Fibroblast of mammary gland (primary cell): ENCODE data around the gene UBR7.
"Not testable (repeated sequence)": the region's sequence is repeated elsewhere in the genome, so short reads cannot be mapped to it uniquely, and the experiment has no call there.

Experiments used
- DNase-seq: peaks from one replicate; pipeline ENCODE4 v3.0.0-alpha.2; 2010; ENCODE audit warnings: low read depth
- H3K4me3 ChIP-seq: 2 replicates; pipeline ENCODE4 v1.5.1; 2011; ENCODE audit warnings: low read depth, mild to moderate bottlenecking, low read length, moderate library complexity; ENCODE audit not compliant: control insufficient read depth
- TF ChIP-seq, protein P1 (sequence below): conservative IDR thresholded peaks from 2 replicates; pipeline ENCODE4 v1.5.1; 2011; ENCODE audit warnings: low read depth, low read length, inconsistent platforms; ENCODE audit not compliant: control insufficient read depth, insufficient read depth

Gene UBR7, protein sequence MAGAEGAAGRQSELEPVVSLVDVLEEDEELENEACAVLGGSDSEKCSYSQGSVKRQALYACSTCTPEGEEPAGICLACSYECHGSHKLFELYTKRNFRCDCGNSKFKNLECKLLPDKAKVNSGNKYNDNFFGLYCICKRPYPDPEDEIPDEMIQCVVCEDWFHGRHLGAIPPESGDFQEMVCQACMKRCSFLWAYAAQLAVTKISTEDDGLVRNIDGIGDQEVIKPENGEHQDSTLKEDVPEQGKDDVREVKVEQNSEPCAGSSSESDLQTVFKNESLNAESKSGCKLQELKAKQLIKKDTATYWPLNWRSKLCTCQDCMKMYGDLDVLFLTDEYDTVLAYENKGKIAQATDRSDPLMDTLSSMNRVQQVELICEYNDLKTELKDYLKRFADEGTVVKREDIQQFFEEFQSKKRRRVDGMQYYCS

GRCh38 chr14:93206793-93207467 is at the start of gene UBR7, which contains the start of gene GON7:
UBR7 (plus strand) TSS chr14:93207256; CDS start chr14:93207292, 36 bp downstream.
GON7 (minus strand) TSS chr14:93207065; CDS start chr14:93207037, 28 bp downstream.
- H3K4me3 ChIP-seq = peak within 1 kb of the TSS; percentile 89
- TF ChIP-seq, protein P1, sequence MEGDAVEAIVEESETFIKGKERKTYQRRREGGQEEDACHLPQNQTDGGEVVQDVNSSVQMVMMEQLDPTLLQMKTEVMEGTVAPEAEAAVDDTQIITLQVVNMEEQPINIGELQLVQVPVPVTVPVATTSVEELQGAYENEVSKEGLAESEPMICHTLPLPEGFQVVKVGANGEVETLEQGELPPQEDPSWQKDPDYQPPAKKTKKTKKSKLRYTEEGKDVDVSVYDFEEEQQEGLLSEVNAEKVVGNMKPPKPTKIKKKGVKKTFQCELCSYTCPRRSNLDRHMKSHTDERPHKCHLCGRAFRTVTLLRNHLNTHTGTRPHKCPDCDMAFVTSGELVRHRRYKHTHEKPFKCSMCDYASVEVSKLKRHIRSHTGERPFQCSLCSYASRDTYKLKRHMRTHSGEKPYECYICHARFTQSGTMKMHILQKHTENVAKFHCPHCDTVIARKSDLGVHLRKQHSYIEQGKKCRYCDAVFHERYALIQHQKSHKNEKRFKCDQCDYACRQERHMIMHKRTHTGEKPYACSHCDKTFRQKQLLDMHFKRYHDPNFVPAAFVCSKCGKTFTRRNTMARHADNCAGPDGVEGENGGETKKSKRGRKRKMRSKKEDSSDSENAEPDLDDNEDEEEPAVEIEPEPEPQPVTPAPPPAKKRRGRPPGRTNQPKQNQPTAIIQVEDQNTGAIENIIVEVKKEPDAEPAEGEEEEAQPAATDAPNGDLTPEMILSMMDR = no peak
- DNase-seq = peak; percentile 96

GRCh38 chr14:93158349-93158748 is 48.7 kb upstream of the UBR7 start:
- not testable (repeated sequence) for DNase-seq

DNA sequence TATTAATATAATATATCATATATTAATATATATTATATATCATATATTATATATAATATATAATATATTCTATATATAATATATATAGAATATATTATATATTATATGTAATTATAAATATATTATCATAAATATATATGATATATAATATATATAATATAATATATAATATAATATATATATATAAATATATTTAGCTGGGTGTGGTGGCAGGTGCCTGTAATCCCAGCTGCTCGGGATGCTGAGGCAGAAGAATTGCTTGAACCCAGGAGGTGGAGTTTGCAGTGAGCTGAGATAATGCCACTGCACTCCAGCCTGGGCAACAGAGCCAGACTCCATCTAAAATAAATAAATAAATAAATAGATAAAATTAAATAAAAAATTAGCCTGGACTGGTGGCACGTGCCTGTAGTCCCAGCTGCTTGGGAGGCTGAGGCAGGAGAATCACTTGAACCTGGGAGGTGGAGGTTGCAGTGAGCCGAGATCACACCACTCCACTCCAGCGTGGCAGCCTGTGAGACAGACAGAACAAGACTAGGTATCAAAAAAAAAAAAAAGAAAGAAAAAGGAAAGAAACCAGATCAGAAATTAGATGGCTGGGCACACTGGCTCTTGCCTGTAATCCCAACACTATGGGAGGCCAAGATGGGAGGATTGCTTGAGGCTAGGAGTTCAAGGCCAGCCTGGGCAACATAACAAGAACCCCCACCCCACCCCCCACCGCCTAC is 47.3 kb upstream of the UBR7 start:
- DNase-seq, H3K4me3 ChIP-seq: not testable (repeated sequence)

More at GRCh38 chr14:93158349-93158748, 48.7 kb upstream of the UBR7 start:
- not testable (repeated sequence) for H3K4me3 ChIP-seq

DNA sequence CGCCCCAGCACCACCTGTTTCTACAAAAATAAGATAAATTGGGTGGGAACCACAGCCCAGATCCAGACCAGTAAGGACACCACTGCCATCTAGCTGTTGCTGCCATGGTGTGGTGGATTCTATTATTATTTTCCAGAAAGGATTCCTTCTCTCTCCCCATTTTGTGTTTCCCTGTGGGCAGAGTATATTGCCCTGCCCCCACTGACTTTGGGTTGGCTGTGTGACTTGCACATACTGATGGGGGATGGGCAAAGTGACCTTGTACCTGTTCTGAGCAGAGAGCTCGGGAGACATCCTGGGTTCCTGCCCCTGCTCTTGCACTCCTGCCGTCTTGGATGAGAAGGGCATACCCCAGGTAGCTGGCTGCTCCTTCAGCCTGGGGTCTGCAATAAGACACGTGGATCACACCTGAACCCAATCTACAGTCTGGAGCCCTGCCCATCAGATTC is 46.7 kb upstream of the UBR7 start:
- TF ChIP-seq, protein P1 = peak; percentile 46
- peak; percentile 20 for DNase-seq
- H3K4me3 ChIP-seq = no peak overlapping the region

GRCh38 chr14:93161411-93161940 is 45.6 kb upstream of the UBR7 start:
- H3K4me3 ChIP-seq = no peak overlapping the region
- TF ChIP-seq, protein P1 = no peak
- DNase-seq = no peak

DNA sequence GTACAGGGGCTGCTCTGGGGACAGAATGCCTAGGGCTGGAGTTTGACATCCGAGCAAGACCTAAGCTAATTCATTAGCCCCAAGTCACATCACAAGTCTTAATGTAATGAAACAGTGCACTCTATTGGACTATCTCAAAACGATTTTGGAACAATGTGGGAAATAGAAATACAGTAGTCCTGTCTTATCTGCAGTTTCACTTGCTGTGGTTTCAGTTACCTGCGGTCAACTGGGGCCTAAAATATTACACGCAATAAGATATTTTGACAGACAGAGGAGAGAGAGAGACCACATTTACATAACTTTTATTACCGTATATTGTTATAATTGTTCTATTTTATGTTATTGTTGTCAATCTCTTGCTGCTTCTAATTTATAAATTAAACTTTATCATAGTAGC is 43.5 kb upstream of the UBR7 start:
- H3K4me3 ChIP-seq = no peak overlapping the region
- TF ChIP-seq, protein P1 = no peak
- DNase-seq = no peak

DNA sequence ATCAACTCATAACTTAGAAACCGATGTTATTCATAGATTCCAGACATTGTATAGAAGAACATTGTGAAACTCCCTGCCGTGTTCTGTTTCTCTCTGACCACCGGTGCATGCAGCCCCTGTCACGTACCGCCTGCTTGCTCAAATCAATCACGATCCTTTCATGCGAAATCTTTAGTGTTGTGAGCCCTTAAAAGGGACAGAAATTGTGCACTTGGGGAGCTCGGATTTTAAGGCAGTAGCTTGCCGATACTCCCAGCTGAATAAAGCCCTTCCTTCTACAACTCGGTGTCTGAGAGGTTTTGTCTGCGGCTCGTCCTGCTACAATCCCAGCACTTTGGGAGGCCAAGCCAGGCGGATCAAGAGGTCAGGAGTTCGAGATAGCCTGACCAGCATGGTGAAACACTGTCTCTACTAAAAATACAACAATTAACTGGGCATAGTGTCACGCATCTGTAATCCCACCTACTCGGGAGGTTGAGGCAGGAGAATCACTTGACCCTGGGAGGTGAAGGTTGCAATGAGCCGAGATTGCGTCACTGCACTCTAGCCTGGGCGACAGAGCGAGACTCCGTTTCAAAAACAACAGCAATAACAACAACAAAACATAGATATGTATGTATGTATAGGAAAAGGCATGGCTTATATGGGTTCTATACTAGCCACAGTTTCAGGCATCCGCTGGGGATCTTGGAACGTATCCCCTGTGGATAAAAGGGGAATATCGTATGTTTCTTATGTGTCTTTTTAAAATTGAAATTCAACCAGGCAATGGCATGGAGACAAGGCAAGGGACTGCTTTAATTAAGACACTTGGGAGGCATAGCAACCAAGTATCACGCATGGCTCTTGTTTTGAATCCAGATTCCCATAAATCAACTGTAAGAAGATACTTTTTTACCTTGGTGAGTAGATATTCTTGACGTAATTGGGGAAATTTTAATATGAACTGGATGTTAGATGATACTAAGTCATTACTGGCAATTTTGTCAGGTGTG is 41.5 kb upstream of the UBR7 start:
- DNase-seq, H3K4me3 ChIP-seq: not testable (repeated sequence)

DNA sequence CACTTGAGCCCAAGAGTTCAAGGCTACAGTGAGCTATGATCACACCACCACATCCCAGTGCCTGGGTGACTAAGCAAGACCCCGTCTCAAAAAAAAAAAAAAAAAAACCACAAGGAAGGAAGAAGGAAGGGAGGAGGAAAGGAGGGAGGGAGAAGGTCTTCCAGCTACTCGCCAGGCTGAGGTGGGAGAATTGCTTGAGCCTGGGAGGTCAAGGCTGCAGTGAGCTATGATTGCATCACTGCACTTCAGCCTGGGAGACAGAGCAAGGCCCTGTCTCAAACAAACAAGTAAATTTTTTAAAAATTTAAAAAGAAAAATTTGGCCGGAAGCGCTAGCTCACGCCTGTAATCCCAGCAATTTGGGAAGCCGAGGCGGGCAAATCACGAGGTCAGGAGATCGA is 38.4 kb upstream of the UBR7 start:
- DNase-seq, H3K4me3 ChIP-seq: not testable (repeated sequence)

GRCh38 chr14:93169619-93170018 is 37.4 kb upstream of the UBR7 start:
- not testable (repeated sequence) for DNase-seq, H3K4me3 ChIP-seq

- H3K4me3 ChIP-seq, DNase-seq: not testable (repeated sequence)
Observed at GRCh38 chr14:93170141-93170540, 36.9 kb upstream of the UBR7 start.
